Measurements from ENCODE around the gene SH3BP4. TPM values are rescaled to one million over a fixed set of nuclear protein-coding genes. Genes with fewer than 3 reads are reported as not detected.

Gene SH3BP4
- total RNA-seq, 4 donors from 2014 or later = 7.5 to 24.9 (median 19.5) TPM

GRCh38 chr2:234975611-234976010 is 23.8 kb downstream of the SH3BP4 start:
- intact Hi-C loops (cut with DNase I; ENCODE audit: low total_unique reads) = no loop called here
- Histone ChIP-seq H3K27me3 (no peaks in the 10 kb centered on the region), H3K27ac (no peak overlapping the region), H3K4me3 (no peak overlapping the region), H3K4me1 (peaks cover 7 to 59% (median 44%) of the 10 kb centered on the region in 4 donors), H3K36me3 (no peaks in the 10 kb centered on the region), H3K9me3 (no peaks in the 10 kb centered on the region)
- in situ Hi-C loops (cut with MboI; ENCODE audit: low pct_ligation_motif_present in 1 of 4, low pct_unique_long_range_greater_than_20kb in 1 of 4, low sequenced_read_pairs in 3 of 4) = no loop called here
- DNase-seq = no peak
- WGBS, 2 donors (ENCODE audit: low coverage in 1 of 2) = 83% methylated on average over 1 of the region's 1 CpG; no CpG with 5 or more reads in 1 of the 2 donors
- TF ChIP-seq POLR2AphosphoS5 (IDR thresholded peaks at IDR 0.05) = no peak
- no peak for TF ChIP-seq EP300 (IDR thresholded peaks at IDR 0.05; ENCODE audit: low read depth)
- TF ChIP-seq POLR2A (IDR thresholded peaks at IDR 0.05) = no peak
- TF ChIP-seq CTCF (IDR thresholded peaks at IDR 0.05) = no peak

GRCh38 chr2:234976479-234977227 is 24.8 kb downstream of the SH3BP4 start:
- H3K4me1 ChIP-seq = peaks cover 15 to 63% (median 53%) of the 10 kb centered on the region in 4 donors
- TF ChIP-seq POLR2AphosphoS5 (IDR thresholded peaks at IDR 0.05) = no peak
- no peak for TF ChIP-seq POLR2A (IDR thresholded peaks at IDR 0.05)
- no peak for TF ChIP-seq CTCF (IDR thresholded peaks at IDR 0.05)
- no peak for TF ChIP-seq EP300 (IDR thresholded peaks at IDR 0.05; ENCODE audit: low read depth)

DNA sequence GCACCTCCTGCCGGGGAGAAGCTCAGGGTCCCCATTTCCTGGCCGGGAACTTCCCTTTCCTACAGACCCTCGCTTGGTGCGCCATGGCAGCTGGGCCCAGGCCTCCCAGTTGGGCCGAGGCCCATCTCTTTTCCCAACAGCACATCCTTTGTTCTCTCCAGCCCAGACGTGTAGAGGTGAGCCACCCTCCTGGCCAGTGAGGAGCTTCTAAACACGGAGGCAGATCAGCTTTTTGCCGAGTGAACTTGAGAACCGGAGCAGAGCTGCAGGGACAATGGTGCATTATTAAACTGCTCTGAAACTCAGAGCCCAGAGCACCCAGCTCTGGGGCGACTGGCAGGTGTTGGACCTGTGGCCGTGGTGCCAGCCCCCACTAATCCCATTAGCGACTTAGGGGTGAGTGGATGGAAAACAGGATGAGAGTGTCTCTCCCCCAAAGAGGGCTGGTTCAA is 25.4 kb downstream of the SH3BP4 start:
- TF ChIP-seq POLR2A (IDR thresholded peaks at IDR 0.05) = no peak
- TF ChIP-seq POLR2AphosphoS5 (IDR thresholded peaks at IDR 0.05) = no peak
- no peak for TF ChIP-seq CTCF (IDR thresholded peaks at IDR 0.05)
- TF ChIP-seq EP300 (IDR thresholded peaks at IDR 0.05; ENCODE audit: low read depth) = no peak
- Histone ChIP-seq H3K4me1 (peaks cover 18 to 69% (median 59%) of the 10 kb centered on the region in 4 donors), H3K9me3 (no peaks in the 10 kb centered on the region), H3K27ac (no peak overlapping the region), H3K36me3 (no peaks in the 10 kb centered on the region), H3K27me3 (no peaks in the 10 kb centered on the region), H3K4me3 (no peak overlapping the region)
- DNase-seq = no peak
- in situ Hi-C loops (cut with MboI; ENCODE audit: low pct_ligation_motif_present in 1 of 4, low pct_unique_long_range_greater_than_20kb in 1 of 4, low sequenced_read_pairs in 3 of 4) (no loop called here), intact Hi-C loops (cut with DNase I; ENCODE audit: low total_unique reads) (no loop called here)
- 74 to 94% methylated on average over 3 to 12 of the region's 12 CpGs for WGBS, 2 donors (ENCODE audit: low coverage in 1 of 2)

More at GRCh38 chr2:234976479-234977227, 24.8 kb downstream of the SH3BP4 start:
- H3K9me3 ChIP-seq = no peaks in the 10 kb centered on the region
- no peaks in the 10 kb centered on the region for H3K27me3 ChIP-seq
- H3K36me3 ChIP-seq = no peaks in the 10 kb centered on the region
- H3K4me3 ChIP-seq = no peak overlapping the region
- intact Hi-C loops (cut with DNase I; ENCODE audit: low total_unique reads) (no loop called here), in situ Hi-C loops (cut with MboI; ENCODE audit: low pct_ligation_motif_present in 1 of 4, low pct_unique_long_range_greater_than_20kb in 1 of 4, low sequenced_read_pairs in 3 of 4) (no loop called here)
- 84 to 85% methylated on average over 8 to 18 of the region's 18 CpGs for WGBS, 2 donors (ENCODE audit: low coverage in 1 of 2)
- H3K27ac ChIP-seq = no peak overlapping the region
- no peak for DNase-seq

DNA sequence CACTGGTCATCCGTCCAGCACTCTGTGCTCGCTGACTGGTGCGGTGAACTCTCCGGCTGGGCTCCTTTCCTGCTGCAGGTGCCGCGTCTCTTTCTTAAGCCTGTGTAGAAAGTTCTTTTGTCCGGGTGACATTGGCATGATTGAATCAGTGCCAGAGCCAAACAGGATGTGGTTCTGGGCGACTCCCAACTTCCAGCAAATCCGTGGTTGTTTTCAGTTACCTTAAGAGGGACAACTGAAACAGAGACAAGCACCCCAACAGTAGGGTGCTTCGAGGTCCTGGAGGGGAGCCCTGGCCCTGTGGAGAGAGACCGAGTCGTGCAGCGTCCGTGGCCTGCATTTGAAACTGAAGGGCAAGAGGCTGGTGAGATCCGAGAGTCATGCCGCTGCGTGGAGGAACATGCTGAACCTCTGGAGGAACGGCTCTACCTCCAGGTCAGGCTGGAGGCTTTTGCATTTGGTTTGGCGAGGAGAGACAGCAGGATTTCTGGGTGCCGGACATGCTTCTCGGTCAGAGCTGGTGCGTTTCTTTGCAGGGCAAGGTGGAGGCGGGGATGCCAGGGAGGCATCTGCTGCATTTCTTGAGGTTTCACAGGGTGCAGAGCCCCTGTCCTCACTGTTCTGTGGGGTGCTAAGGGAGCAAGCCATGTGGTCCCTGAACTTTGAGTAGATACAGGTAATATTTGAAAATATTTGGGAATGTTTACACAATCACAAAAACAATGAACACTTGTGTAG is 26.8 kb downstream of the SH3BP4 start:
- WGBS, 2 donors (ENCODE audit: low coverage in 1 of 2) = 49% methylated on average over 23 of the region's 23 CpGs; no CpG with 5 or more reads in 1 of the 2 donors
- in situ Hi-C loops (cut with MboI; ENCODE audit: low pct_ligation_motif_present in 1 of 4, low pct_unique_long_range_greater_than_20kb in 1 of 4, low sequenced_read_pairs in 3 of 4) (no loop called here), intact Hi-C loops (cut with DNase I; ENCODE audit: low total_unique reads) (no loop called here)
- Histone ChIP-seq H3K36me3 (no peaks in the 10 kb centered on the region), H3K9me3 (no peaks in the 10 kb centered on the region), H3K27ac (peak overlapping the region; percentile 39 to 86 (median 60)), H3K4me1 (peaks cover 30 to 76% (median 69%) of the 10 kb centered on the region in 4 donors), H3K27me3 (no peaks in the 10 kb centered on the region), H3K4me3 (no peak overlapping the region)
- TF ChIP-seq POLR2AphosphoS5 (IDR thresholded peaks at IDR 0.05) (no peak), CTCF (IDR thresholded peaks at IDR 0.05) (no peak), POLR2A (IDR thresholded peaks at IDR 0.05) (no peak)
- DNase-seq = peak; percentile 54

Data from transverse colon (tissue), 4 donors.